ENCODE results near the gene PTPRG.

Gene PTPRG

GRCh38 chr3:61768284-61769037 is 207.1 kb downstream of the PTPRG start:
- DNase-seq (ENCODE audit: low spot score): no peak

- DNase-seq (ENCODE audit: low spot score): no peak
Observed at GRCh38 chr3:61769266-61769990, 208.1 kb downstream of the PTPRG start.

- no peak for DNase-seq (ENCODE audit: low spot score)
Observed at GRCh38 chr3:61771976-61772375, 210.6 kb downstream of the PTPRG start.

- DNase-seq (ENCODE audit: low spot score): no peak
Observed at GRCh38 chr3:61772456-61772855, 211.1 kb downstream of the PTPRG start.

GRCh38 chr3:61774279-61774890 is 213.0 kb downstream of the PTPRG start:
- no peak for DNase-seq (ENCODE audit: low spot score)

- no peak for DNase-seq (ENCODE audit: low spot score)
Observed at GRCh38 chr3:61776390-61776789, 215.0 kb downstream of the PTPRG start.

GRCh38 chr3:61777483-61777882 is 216.1 kb downstream of the PTPRG start:
- DNase-seq (ENCODE audit: low spot score): no peak

- no peak for DNase-seq (ENCODE audit: low spot score)
Observed at GRCh38 chr3:61778095-61778494, 216.7 kb downstream of the PTPRG start.

GRCh38 chr3:61780016-61780415 is 218.6 kb downstream of the PTPRG start:
- DNase-seq (ENCODE audit: low spot score): no peak

- no peak for DNase-seq (ENCODE audit: low spot score)
Observed at GRCh38 chr3:61780455-61781228, 219.3 kb downstream of the PTPRG start.

- DNase-seq (ENCODE audit: low spot score): no peak
Observed at GRCh38 chr3:61783993-61784718, 222.8 kb downstream of the PTPRG start.

- DNase-seq (ENCODE audit: low spot score): no peak
Observed at GRCh38 chr3:61788623-61789507, 227.5 kb downstream of the PTPRG start.

GRCh38 chr3:61789861-61790260 is 228.5 kb downstream of the PTPRG start:
- DNase-seq (ENCODE audit: low spot score): no peak

- no peak for DNase-seq (ENCODE audit: low spot score)
Observed at GRCh38 chr3:61790411-61790810, 229.0 kb downstream of the PTPRG start.

- DNase-seq (ENCODE audit: low spot score): no peak
Observed at GRCh38 chr3:61793056-61793455, 231.7 kb downstream of the PTPRG start.

- DNase-seq (ENCODE audit: low spot score): no peak
Observed at GRCh38 chr3:61793521-61793920, 232.2 kb downstream of the PTPRG start.

GRCh38 chr3:61794341-61794740 is 233.0 kb downstream of the PTPRG start:
- no peak for DNase-seq (ENCODE audit: low spot score)

- DNase-seq (ENCODE audit: low spot score): no peak
Observed at GRCh38 chr3:61794961-61795360, 233.6 kb downstream of the PTPRG start.

- no peak for DNase-seq (ENCODE audit: low spot score)
Observed at GRCh38 chr3:61796088-61796680, 234.8 kb downstream of the PTPRG start.

- DNase-seq (ENCODE audit: low spot score): no peak
Observed at GRCh38 chr3:61796911-61797310, 235.5 kb downstream of the PTPRG start.

All from CD4-positive, alpha-beta T cell treated with Interleukin-2 at 100 ng/mL for 4 hours (primary cell).